ENCODE results near the gene RFXANK.
"Not testable (repeated sequence)": the region's sequence is repeated elsewhere in the genome, so short reads cannot be mapped to it uniquely, and the experiment has no call there.

RFXANK gene

DNA sequence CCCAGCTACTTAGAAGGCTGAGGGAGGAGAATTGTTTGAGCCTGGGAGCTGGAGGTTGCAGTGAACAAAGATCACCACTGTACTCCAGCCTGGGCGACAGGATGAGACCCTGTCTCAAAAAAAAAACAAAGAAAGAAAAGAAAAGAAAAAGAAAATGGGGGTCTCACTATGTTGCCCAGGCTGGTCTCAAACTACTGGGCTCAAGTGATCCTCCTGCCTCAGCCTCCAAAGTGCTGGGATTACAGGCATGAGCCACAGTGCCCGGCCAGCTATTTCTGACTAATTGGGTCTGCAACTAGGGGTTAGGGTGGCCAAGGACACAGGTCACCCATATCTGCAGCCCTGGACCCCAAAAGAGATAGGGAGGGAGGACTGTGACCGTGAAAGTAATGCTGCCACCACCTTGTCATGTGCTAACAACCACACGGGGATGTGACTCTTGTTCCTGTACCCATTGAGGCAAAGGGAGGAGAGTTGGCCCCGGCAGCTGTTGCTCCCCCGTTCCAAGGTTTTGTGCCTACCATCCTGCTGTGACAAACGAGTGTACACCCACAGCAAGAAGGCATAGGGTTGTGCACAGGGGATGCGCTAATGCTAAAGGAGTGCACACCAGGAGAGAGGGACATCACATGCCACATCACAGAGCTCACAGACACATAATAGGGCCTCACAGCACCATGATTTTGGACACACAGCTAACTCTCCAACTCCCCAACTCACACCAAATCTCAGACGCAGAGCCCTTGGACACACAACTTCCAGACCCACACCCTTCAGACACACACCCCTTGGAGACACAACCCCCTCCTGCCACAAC lies 22.6 kb upstream of the RFXANK start:
- Histone ChIP-seq H3K4me1 (ENCODE audit: control insufficient read depth in 2 of 2, insufficient read depth in 2 of 2, low read length in 2 of 2) (peaks cover 5% of the 10 kb centered on the region in 2 donors), H3K9me3 (ENCODE audit: control insufficient read depth in 2 of 2, low read length in 2 of 2) (no peaks in the 10 kb centered on the region), H3K9ac (ENCODE audit: low read depth in 1 of 2, low read length in 2 of 2) (peak overlapping the region in 1 of 2 donors; percentile 5), H3K27ac (ENCODE audit: low read depth in 2 of 2, low read length in 2 of 2) (no peak overlapping the region), H3K27me3 (ENCODE audit: control insufficient read depth in 2 of 2, insufficient read depth in 2 of 2, low read length in 2 of 2) (no peaks in the 10 kb centered on the region), H3K36me3 (ENCODE audit: control insufficient read depth in 2 of 2, insufficient read depth in 2 of 2, low read length in 2 of 2) (no peaks in the 10 kb centered on the region), H3K4me3 (ENCODE audit: low read length in 2 of 2) (peak overlapping the region; percentile 44 to 45)

DNA sequence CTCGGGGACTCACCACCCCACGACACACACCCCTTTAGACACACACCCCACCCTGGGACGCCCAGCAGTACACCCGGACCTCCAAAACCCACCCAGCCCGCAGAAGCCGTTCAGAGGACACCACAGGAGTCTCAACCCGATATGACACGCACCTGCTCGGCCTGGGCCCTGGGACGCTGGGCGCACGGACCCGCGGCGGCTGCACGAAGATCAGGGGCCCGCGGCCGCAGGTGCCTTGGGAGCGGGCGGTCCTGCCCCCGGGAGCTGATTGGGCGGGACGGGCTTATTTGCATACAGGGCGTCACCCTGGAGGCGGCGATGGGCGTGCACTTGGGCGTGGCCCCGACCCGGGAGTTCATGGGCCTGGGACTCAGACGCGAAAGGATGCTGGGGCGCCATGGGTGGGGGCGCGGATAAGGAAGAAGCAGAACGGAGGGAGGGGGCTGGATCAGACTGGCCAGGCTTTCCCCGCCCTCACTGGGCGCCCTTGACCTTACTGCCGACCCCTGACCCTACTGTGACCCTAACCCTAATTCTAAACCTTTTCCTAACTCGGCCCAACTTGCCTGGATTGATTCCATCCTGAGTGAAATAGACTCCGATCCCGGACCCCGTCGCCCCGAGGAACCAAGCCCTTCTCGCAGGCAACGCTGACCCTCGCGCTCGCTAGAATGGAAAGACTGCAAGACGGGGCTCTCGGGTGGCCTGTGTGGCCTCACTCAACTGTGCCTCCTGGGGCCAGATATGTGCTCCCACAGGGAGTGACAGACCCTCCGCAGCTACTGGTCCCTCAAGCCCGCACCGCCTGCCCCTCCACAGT lies 21.8 kb upstream of the RFXANK start, which contains the start of gene MEF2B:
TSS of gene MEF2B (minus strand) at position 211 of the 820 bp plus-strand sequence. CDS start 19,528 bp downstream, outside the sequence.
- Histone ChIP-seq H3K4me1 (ENCODE audit: control insufficient read depth in 2 of 2, insufficient read depth in 2 of 2, low read length in 2 of 2) (peaks cover 5% of the 10 kb centered on the region in 2 donors), H3K36me3 (ENCODE audit: control insufficient read depth in 2 of 2, insufficient read depth in 2 of 2, low read length in 2 of 2) (no peaks in the 10 kb centered on the region), H3K4me3 (ENCODE audit: low read length in 2 of 2) (peak within 1 kb of the TSS; percentile 44 to 45), H3K27ac (ENCODE audit: low read depth in 2 of 2, low read length in 2 of 2) (no peak within 1 kb of the TSS), H3K27me3 (ENCODE audit: control insufficient read depth in 2 of 2, insufficient read depth in 2 of 2, low read length in 2 of 2) (no peaks in the 10 kb centered on the region), H3K9me3 (ENCODE audit: control insufficient read depth in 2 of 2, low read length in 2 of 2) (no peaks in the 10 kb centered on the region), H3K9ac (ENCODE audit: low read depth in 1 of 2, low read length in 2 of 2) (peak within 1 kb of the TSS in 1 of 2 donors; percentile 5)

DNA sequence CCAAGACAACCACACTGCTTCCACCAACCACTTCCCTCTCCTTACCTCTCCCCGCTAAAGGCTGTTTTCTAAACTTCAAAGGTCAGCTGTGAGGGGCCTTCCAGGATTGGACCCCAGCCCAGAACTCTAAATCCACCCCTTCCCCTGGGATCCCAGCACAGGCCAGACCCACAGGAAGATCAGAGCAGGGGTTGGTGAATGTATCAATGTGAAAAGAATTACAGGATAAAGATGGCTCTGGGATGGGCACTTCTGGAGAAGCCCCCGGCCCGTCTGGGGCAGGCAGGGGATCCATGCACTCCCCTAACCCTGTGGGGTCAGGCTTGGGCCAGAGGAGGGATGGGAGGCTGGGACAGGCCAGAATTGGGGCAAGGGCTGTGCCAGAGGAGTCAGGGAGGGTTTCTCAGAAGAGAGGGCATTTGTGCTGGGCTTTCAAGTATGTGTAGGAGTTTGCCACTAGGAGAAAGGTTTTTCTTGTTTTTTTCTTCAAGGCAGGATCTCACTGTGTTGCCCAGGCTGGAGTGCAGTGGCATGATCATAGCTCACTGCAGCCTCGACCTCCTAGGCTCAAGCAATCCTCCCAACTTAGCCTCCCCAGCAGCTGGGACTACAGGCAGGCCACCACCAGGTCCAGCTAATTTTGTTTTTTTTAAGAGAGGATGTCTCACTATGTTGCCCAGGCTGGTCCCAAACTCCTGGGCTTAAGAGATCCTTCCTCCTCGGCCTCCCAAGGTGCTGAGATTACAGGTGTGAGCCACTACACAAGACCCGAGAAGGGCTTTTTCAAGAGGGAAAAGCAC lies 21.0 kb upstream of the RFXANK start:
- Histone ChIP-seq H3K9ac (ENCODE audit: low read depth in 1 of 2, low read length in 2 of 2) (no peak overlapping the region), H3K36me3 (ENCODE audit: control insufficient read depth in 2 of 2, insufficient read depth in 2 of 2, low read length in 2 of 2) (no peaks in the 10 kb centered on the region), H3K4me1 (ENCODE audit: control insufficient read depth in 2 of 2, insufficient read depth in 2 of 2, low read length in 2 of 2) (peaks cover 5% of the 10 kb centered on the region in 2 donors), H3K9me3 (ENCODE audit: control insufficient read depth in 2 of 2, low read length in 2 of 2) (no peaks in the 10 kb centered on the region), H3K27me3 (ENCODE audit: control insufficient read depth in 2 of 2, insufficient read depth in 2 of 2, low read length in 2 of 2) (no peaks in the 10 kb centered on the region), H3K27ac (ENCODE audit: low read depth in 2 of 2, low read length in 2 of 2) (no peak overlapping the region), H3K4me3 (ENCODE audit: low read length in 2 of 2) (no peak overlapping the region)

DNA sequence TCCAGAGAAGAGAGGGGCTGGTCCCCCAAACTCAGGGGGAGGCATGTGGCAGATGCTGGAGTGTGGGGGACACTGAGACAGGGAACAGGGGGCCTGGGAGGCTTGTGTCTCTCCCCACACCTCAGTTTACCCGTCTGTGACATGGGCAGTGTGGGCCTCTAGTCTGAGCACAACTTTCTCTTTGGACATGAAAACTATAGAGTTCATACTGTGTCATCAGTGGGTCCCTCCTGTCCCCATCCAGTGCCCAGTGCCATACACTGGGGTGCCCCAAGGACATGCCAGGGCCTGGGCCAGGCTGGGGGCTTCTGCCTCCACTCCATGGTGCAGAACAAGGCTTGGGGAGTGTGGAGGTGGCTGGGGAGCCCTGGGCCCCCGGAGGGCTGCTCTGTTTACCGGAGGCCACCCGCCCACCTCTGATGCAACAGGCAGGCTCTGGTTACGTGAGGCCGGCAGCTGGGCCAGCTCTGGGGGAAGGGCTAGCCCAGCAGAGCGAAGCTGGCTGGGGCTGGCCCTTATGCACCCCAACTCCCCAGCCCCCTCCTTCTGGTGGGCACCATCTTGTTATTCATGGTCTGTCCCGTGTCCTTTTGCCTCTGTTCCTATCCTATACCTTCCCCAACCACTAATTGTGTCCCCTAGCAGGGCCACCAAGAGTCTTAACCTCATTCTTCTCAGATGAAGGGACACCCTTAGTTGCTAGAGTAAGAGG lies 20.1 kb upstream of the RFXANK start:
- Histone ChIP-seq H3K4me3 (ENCODE audit: low read length in 2 of 2) (no peak overlapping the region), H3K27ac (ENCODE audit: low read depth in 2 of 2, low read length in 2 of 2) (no peak overlapping the region), H3K27me3 (ENCODE audit: control insufficient read depth in 2 of 2, insufficient read depth in 2 of 2, low read length in 2 of 2) (no peaks in the 10 kb centered on the region)

DNA sequence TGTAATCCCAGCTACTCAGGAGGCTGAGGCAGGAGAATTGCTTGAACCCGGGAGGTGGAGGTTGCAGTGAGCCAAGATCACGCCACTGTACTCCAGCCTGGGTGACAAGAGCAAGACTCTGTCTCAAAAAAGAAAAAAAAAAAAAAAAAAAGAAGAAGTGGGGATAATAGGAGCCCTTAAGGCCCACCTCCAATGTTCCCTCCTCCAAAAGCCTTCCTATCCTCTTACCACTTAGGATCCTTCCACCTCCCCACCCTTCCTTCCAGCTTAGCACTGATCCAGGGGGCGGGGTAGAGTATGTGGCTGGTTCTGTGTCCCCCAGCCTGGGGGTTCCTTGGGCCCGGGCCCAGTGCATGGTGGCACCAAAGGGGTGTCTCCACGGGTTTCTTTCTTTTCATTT lies 18.8 kb upstream of the RFXANK start:
- H3K27me3 ChIP-seq (ENCODE audit: control insufficient read depth in 2 of 2, insufficient read depth in 2 of 2, low read length in 2 of 2); H3K27ac ChIP-seq (ENCODE audit: low read depth in 2 of 2, low read length in 2 of 2); H3K9ac ChIP-seq (ENCODE audit: low read depth in 1 of 2, low read length in 2 of 2); H3K4me3 ChIP-seq (ENCODE audit: low read length in 2 of 2); H3K36me3 ChIP-seq (ENCODE audit: control insufficient read depth in 2 of 2, insufficient read depth in 2 of 2, low read length in 2 of 2); H3K9me3 ChIP-seq (ENCODE audit: control insufficient read depth in 2 of 2, low read length in 2 of 2); H3K4me1 ChIP-seq (ENCODE audit: control insufficient read depth in 2 of 2, insufficient read depth in 2 of 2, low read length in 2 of 2): not testable (repeated sequence)

More for the DNA sequence above, 20.1 kb upstream of the RFXANK start:
- Histone ChIP-seq H3K9ac (ENCODE audit: low read depth in 1 of 2, low read length in 2 of 2) (no peak overlapping the region), H3K9me3 (ENCODE audit: control insufficient read depth in 2 of 2, low read length in 2 of 2) (no peaks in the 10 kb centered on the region), H3K4me1 (ENCODE audit: control insufficient read depth in 2 of 2, insufficient read depth in 2 of 2, low read length in 2 of 2) (peaks cover 5% of the 10 kb centered on the region in 2 donors), H3K36me3 (ENCODE audit: control insufficient read depth in 2 of 2, insufficient read depth in 2 of 2, low read length in 2 of 2) (peaks cover 0 to 4% of the 10 kb centered on the region in 2 donors)

DNA sequence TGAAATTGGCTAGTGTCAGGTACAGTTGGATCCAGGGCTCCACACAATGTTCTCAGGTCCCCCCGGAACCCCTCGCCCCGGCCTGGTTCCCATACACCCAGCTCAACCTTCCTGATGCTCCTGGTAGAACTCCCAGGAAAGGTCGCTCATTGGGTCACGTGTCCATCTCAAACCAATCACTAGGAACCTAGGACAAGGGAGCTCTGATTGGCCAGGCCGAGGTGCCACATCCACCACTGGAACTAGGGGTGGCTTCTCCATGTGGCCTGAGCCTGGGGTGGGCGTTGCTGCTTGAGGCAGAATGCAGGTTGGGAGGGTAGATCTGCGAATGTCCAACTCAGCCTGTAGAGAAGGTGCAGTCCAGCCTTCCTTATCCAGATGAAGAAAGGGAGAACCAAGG lies 15.1 kb upstream of the RFXANK start:
- H3K4me1 ChIP-seq (ENCODE audit: control insufficient read depth in 2 of 2, insufficient read depth in 2 of 2, low read length in 2 of 2) = no peaks in the 10 kb centered on the region
- peaks cover 4 to 23% of the 10 kb centered on the region in 2 donors for H3K36me3 ChIP-seq (ENCODE audit: control insufficient read depth in 2 of 2, insufficient read depth in 2 of 2, low read length in 2 of 2)
- no peak overlapping the region for H3K27ac ChIP-seq (ENCODE audit: low read depth in 2 of 2, low read length in 2 of 2)
- H3K4me3 ChIP-seq (ENCODE audit: low read length in 2 of 2) = no peak overlapping the region
- H3K9me3 ChIP-seq (ENCODE audit: control insufficient read depth in 2 of 2, low read length in 2 of 2) = no peaks in the 10 kb centered on the region
- H3K9ac ChIP-seq (ENCODE audit: low read depth in 1 of 2, low read length in 2 of 2) = no peak overlapping the region
- no peaks in the 10 kb centered on the region for H3K27me3 ChIP-seq (ENCODE audit: control insufficient read depth in 2 of 2, insufficient read depth in 2 of 2, low read length in 2 of 2)

DNA sequence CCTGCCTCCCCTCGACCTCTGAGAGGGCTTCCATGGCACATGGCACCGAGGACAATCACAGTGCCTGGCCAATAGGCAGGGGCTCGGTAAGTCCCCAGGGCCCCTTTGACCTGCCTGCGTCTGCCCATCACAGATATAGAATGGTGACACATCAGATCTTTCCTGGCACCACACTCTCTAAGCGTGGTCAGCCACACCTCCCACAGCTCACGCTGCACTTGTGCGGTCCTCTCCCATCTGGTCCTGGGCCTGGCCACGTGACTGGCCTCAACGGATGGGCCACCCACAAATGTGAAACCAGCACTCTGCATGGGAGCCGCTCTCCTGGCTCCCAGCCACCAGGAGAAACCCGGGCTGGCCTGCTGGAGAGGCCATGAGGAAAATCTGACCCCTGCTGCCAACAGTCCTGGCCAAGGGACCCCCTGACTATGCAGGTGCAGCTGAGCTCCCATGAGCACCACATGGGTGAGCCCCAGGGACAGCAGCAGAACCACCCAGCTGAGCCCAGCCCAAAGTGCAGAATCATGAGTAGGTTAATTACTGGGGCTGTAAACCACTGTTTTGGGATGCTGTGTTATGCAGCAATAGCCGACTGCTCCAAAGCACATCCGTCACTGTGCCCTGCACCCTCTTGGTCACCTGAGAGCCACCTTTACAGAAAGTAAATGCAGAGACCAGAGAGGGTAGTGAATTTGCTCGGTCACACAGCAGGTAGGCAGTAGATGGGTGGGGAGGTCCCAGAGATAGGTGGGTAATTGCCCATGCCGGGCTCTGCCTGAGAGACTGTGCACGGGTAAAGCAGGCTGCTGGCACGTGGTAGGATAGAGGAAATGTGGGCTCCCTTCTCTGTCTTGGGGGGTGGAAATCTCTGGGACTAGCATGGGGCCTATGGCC lies 12.3 kb upstream of the RFXANK start:
- H3K27me3 ChIP-seq (ENCODE audit: control insufficient read depth in 2 of 2, insufficient read depth in 2 of 2, low read length in 2 of 2) = no peaks in the 10 kb centered on the region
- no peaks in the 10 kb centered on the region for H3K4me1 ChIP-seq (ENCODE audit: control insufficient read depth in 2 of 2, insufficient read depth in 2 of 2, low read length in 2 of 2)
- H3K9me3 ChIP-seq (ENCODE audit: control insufficient read depth in 2 of 2, low read length in 2 of 2) = no peaks in the 10 kb centered on the region
- no peak overlapping the region for H3K9ac ChIP-seq (ENCODE audit: low read depth in 1 of 2, low read length in 2 of 2)
- peaks cover 8 to 31% of the 10 kb centered on the region in 2 donors for H3K36me3 ChIP-seq (ENCODE audit: control insufficient read depth in 2 of 2, insufficient read depth in 2 of 2, low read length in 2 of 2)
- no peak overlapping the region for H3K4me3 ChIP-seq (ENCODE audit: low read length in 2 of 2)
- H3K27ac ChIP-seq (ENCODE audit: low read depth in 2 of 2, low read length in 2 of 2) = no peak overlapping the region

DNA sequence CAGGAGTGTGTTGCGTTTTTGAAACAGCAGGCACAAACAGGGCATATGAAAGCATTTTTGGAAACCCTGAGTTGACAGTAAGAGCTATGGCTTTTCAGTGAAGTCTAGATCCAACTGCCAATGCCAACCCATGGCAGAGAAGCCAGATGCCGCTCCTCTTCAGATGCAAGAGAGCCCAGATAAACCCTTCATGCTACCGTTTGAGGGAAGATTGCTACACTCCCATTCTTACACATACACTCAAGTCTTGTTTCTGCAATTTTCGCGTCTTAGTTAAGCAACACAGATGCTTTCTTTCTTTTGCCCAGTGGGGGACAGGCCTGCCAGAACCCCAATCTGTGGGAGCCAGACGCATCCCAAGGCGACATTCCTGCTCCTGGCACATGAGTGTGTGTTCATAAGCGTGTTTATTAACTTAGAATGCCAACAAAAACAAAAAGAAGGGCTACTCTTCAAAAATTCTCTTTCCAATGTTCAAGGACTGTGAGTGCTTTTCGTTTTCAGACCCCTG lies 10.5 kb upstream of the RFXANK start:
- no peak overlapping the region for H3K27ac ChIP-seq (ENCODE audit: low read depth in 2 of 2, low read length in 2 of 2)
- no peaks in the 10 kb centered on the region for H3K4me1 ChIP-seq (ENCODE audit: control insufficient read depth in 2 of 2, insufficient read depth in 2 of 2, low read length in 2 of 2)
- H3K9ac ChIP-seq (ENCODE audit: low read depth in 1 of 2, low read length in 2 of 2) = no peak overlapping the region
- H3K4me3 ChIP-seq (ENCODE audit: low read length in 2 of 2) = no peak overlapping the region
- peaks cover 8 to 35% of the 10 kb centered on the region in 2 donors for H3K36me3 ChIP-seq (ENCODE audit: control insufficient read depth in 2 of 2, insufficient read depth in 2 of 2, low read length in 2 of 2)
- no peaks in the 10 kb centered on the region for H3K9me3 ChIP-seq (ENCODE audit: control insufficient read depth in 2 of 2, low read length in 2 of 2)
- no peaks in the 10 kb centered on the region for H3K27me3 ChIP-seq (ENCODE audit: control insufficient read depth in 2 of 2, insufficient read depth in 2 of 2, low read length in 2 of 2)
